ENCODE measurements around the gene NXF3.
"Not testable (repeated sequence)": the region's sequence is repeated elsewhere in the genome, so short reads cannot be mapped to it uniquely, and the experiment has no call there.

Gene NXF3

DNA sequence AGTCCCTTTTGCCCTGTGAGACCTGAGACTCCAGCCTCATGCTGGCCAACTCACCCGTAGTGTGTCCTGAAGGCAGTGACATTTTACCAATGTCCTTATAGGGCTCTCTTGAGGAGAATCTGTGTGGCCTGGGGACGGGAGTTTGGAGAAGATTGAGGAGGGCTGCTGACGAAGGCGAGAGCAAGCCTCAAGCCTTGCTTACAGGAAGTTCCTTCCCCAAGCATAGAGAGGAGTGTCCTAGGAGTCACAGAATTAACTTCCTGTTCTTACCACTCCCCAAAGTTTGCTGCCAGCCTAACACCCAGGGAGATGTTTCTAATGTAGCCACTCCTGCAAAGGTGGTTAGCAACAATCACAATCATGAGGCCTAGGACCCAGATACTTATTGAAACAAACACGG, at the start of gene NXF3:
NXF3 (minus strand) TSS at position 202 of the 400 bp plus-strand sequence; CDS start at position 82, 120 bp downstream.
- Mint-ChIP-seq H3K9me3 (no peaks in the 10 kb centered on the region), H3K27ac (no peak within 1 kb of the TSS), H3K4me1 (ENCODE audit: low read depth) (no peaks in the 10 kb centered on the region), H3K4me3 (no peak within 1 kb of the TSS), H3K36me3 (ENCODE audit: low read depth) (no peaks in the 10 kb centered on the region), H3K27me3 (no peaks in the 10 kb centered on the region)
- intact Hi-C loops (cut with micrococcal nuclease): no loop called here

DNA sequence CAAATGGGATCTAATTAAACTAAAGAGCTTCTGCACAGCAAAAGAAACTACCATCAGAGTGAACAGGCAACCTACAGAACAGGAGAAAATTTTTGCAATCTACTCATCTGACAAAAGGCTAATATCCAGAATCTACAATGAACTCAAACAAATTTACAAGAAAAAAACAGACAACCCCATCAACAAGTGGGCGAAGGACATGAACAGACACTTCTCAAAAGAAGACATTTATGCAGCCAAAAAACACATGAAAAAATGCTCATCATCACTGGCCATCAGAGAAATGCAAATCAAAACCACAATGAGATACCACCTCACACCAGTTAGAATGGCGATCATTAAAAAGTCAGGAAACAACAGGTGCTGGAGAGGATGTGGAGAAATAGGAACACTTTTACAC, 43.6 kb upstream of the NXF3 start:
- intact Hi-C loops (cut with micrococcal nuclease); H3K4me3 Mint-ChIP-seq; H3K4me1 Mint-ChIP-seq (ENCODE audit: low read depth); H3K36me3 Mint-ChIP-seq (ENCODE audit: low read depth); H3K9me3 Mint-ChIP-seq; H3K27ac Mint-ChIP-seq; H3K27me3 Mint-ChIP-seq: not testable (repeated sequence)

DNA sequence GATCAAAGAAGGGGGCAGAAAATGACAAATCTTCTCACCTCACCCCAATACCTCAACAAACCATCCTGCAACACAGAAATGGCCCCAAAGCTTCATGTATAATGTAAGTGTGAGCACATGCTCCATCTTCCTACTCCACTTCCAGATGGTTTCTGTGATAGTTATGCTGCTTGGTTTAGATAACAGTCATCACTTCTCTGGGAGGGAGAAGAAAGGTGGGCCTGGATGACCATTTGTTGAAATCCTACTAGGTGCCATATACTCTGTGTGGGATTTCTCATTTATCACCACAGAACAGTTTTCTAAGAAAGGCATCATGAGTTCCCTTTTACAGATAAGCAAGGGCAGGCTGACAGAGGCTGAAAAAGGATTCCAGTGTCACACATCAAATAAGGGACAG, 31.3 kb upstream of the NXF3 start:
- Mint-ChIP-seq H3K27ac (no peak overlapping the region), H3K9me3 (no peaks in the 10 kb centered on the region), H3K4me1 (ENCODE audit: low read depth) (no peaks in the 10 kb centered on the region), H3K4me3 (no peak overlapping the region), H3K27me3 (no peaks in the 10 kb centered on the region), H3K36me3 (ENCODE audit: low read depth) (no peaks in the 10 kb centered on the region)
- intact Hi-C loops (cut with micrococcal nuclease): no loop called here

DNA sequence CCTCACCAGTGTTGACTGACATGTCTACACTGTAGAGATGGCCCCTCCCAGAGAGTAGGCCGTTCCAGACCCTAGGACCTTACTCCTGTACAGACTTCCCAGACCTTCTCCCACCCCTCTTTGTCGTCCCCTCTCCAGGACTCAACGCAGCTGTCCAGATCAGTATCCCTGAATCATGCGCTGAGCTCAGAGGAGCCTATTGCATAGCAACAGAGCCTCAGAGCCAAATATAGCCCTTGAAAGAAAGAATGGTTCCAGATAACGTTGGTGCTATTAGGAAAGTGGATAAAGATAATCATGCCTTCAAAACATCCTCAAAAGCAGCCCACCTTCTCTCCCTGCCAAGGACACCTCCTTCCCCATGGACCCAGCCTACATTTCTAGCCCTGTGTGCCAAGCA, 27.8 kb upstream of the NXF3 start:
- no peaks in the 10 kb centered on the region for H3K36me3 Mint-ChIP-seq (ENCODE audit: low read depth)
- intact Hi-C loops (cut with micrococcal nuclease): no loop called here
- H3K27ac Mint-ChIP-seq: no peak overlapping the region

GRCh38 chrX:103116970-103117369, 24.0 kb upstream of the NXF3 start:
- H3K4me1 Mint-ChIP-seq (ENCODE audit: low read depth); H3K9me3 Mint-ChIP-seq; H3K27ac Mint-ChIP-seq; H3K27me3 Mint-ChIP-seq; H3K4me3 Mint-ChIP-seq; intact Hi-C loops (cut with micrococcal nuclease); H3K36me3 Mint-ChIP-seq (ENCODE audit: low read depth): not testable (repeated sequence)

More for the DNA sequence above, 27.8 kb upstream of the NXF3 start:
- Mint-ChIP-seq H3K4me3 (no peak overlapping the region), H3K4me1 (ENCODE audit: low read depth) (no peaks in the 10 kb centered on the region), H3K9me3 (no peaks in the 10 kb centered on the region), H3K27me3 (no peaks in the 10 kb centered on the region)

- intact Hi-C loops (cut with micrococcal nuclease); H3K36me3 Mint-ChIP-seq (ENCODE audit: low read depth); H3K4me3 Mint-ChIP-seq; H3K4me1 Mint-ChIP-seq (ENCODE audit: low read depth); H3K27me3 Mint-ChIP-seq; H3K27ac Mint-ChIP-seq: not testable (repeated sequence)
- H3K9me3 Mint-ChIP-seq: peaks cover 22% of the 10 kb centered on the region
Measured at GRCh38 chrX:103109497-103109896, 16.6 kb upstream of the NXF3 start.

GRCh38 chrX:103107836-103108235, 14.9 kb upstream of the NXF3 start:
- H3K4me3 Mint-ChIP-seq: no peak overlapping the region
- H3K9me3 Mint-ChIP-seq: peaks cover 22% of the 10 kb centered on the region
- no peaks in the 10 kb centered on the region for H3K27me3 Mint-ChIP-seq
- intact Hi-C loops (cut with micrococcal nuclease): no loop called here
- H3K27ac Mint-ChIP-seq: no peak overlapping the region
- H3K4me1 Mint-ChIP-seq (ENCODE audit: low read depth): no peaks in the 10 kb centered on the region
- H3K36me3 Mint-ChIP-seq (ENCODE audit: low read depth): no peaks in the 10 kb centered on the region

DNA sequence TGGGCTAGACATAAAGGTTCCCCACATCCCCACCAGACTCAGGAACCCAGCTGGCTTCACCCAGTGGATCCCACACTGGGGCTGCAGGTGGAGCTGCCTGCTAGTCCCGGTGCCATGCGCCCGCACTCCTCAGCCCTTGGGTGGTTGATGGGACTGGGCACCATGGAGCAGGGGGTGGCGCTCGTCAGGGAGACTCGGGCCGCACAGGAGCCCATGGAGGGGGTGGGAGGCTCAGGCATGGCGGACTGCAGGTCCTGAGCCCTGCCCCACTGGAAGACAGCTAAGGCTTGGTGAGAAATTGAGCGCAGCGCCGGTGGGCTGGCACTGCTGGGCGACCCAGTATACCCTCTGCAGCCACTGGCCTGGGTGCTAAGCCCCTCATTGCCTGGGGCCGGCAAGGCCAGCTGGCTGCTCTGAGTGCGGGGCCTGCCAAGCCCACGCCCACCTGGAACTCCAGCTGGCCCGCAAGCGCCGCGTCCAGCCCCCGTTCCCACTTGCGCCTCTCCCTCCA, 14.3 kb upstream of the NXF3 start:
- H3K9me3 Mint-ChIP-seq: peaks cover 22% of the 10 kb centered on the region
- not testable (repeated sequence) for H3K4me3 Mint-ChIP-seq; H3K4me1 Mint-ChIP-seq (ENCODE audit: low read depth)

DNA sequence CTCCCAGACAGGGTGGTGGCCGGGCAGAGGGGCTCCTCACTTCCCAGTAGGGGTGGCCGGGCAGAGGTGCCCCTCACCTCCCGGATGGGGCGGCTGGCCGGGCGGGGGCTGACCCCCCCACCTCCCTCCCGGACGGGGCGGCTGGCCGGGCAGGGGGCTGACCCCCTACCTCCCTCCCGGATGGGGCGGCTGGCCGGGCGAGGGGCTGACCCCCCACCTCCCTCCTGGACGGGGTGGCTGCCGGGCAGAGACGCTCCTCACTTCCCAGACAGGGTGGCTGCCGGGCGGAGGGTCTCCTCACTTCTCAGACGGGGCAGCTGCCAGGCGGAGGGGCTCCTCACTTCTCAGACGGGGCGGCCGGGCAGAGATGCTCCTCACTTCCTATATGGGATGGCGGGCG, 11.4 kb upstream of the NXF3 start:
- H3K4me1 Mint-ChIP-seq (ENCODE audit: low read depth); H3K4me3 Mint-ChIP-seq; H3K27ac Mint-ChIP-seq; H3K27me3 Mint-ChIP-seq; intact Hi-C loops (cut with micrococcal nuclease); H3K36me3 Mint-ChIP-seq (ENCODE audit: low read depth): not testable (repeated sequence)
- peaks cover 15% of the 10 kb centered on the region for H3K9me3 Mint-ChIP-seq

More for the DNA sequence above, 14.3 kb upstream of the NXF3 start:
- intact Hi-C loops (cut with micrococcal nuclease); H3K36me3 Mint-ChIP-seq (ENCODE audit: low read depth); H3K27me3 Mint-ChIP-seq; H3K27ac Mint-ChIP-seq: not testable (repeated sequence)

GRCh38 chrX:103103866-103104265, 10.9 kb upstream of the NXF3 start:
- H3K27me3 Mint-ChIP-seq; intact Hi-C loops (cut with micrococcal nuclease); H3K27ac Mint-ChIP-seq; H3K4me1 Mint-ChIP-seq (ENCODE audit: low read depth); H3K4me3 Mint-ChIP-seq; H3K36me3 Mint-ChIP-seq (ENCODE audit: low read depth): not testable (repeated sequence)
- peaks cover 10% of the 10 kb centered on the region for H3K9me3 Mint-ChIP-seq

DNA sequence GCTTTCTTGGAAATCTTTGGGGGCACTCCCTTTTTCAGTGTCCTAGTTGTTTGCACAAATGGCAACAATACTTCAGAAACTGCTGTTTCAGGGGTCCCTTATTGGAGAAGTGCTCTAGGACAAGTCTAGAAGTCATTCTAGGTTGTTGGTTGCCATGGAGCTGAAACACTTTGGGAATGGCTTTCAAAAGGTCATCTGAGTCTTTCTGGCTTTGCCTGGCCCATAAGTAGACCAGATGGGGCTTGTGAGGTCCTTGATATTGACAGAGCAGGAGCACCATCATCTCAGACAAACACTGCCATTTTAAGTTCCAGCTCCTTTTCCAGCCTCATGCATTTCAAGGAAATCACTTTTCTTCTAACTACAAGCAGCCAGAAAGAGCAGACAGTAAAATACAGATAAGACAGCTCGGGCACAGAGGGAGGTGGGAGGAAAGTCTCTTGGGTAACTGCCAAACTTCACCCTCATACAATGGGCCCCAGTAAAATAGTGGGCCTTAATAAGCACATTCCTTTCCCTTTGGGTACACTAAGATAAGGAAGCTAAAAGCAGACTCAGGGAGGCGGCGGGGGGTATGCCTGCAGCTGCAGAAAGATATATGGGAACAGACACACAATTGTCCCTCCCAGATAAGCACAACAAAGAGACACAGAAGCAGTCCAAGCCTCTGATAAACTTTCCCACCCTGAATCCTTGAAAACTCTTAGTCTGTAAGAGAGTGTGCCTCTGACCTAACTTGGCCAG, 8.5 kb upstream of the NXF3 start:
- no peak overlapping the region for H3K4me3 Mint-ChIP-seq
- no peaks in the 10 kb centered on the region for H3K27me3 Mint-ChIP-seq
- H3K36me3 Mint-ChIP-seq (ENCODE audit: low read depth): no peaks in the 10 kb centered on the region
- no peak overlapping the region for H3K27ac Mint-ChIP-seq
- H3K4me1 Mint-ChIP-seq (ENCODE audit: low read depth): no peaks in the 10 kb centered on the region
- intact Hi-C loops (cut with micrococcal nuclease): no loop called here
- no peaks in the 10 kb centered on the region for H3K9me3 Mint-ChIP-seq

GRCh38 chrX:103100484-103100883, 7.5 kb upstream of the NXF3 start:
- no peaks in the 10 kb centered on the region for H3K36me3 Mint-ChIP-seq (ENCODE audit: low read depth)
- H3K27ac Mint-ChIP-seq: no peak overlapping the region
- no peaks in the 10 kb centered on the region for H3K9me3 Mint-ChIP-seq

DNA sequence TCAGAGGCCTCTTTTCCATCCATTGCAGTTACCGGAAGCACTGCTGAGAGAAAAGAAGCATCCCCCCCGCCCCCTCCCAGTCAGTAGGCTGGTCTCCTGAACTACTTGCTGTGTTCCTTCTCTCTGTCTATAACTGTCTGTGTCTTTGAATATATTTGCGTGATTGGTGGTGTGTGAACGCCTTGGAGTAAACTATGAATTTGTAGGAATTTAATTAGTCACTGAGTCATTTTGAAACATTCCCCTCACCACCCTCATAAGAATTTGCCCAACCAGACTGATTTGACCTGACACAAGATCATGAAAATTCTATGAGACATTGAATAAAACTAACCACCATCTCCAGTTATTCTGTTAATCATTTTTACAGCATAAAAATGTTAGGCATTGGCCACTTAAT, 6.7 kb upstream of the NXF3 start:
- H3K9me3 Mint-ChIP-seq: no peaks in the 10 kb centered on the region
- no peak overlapping the region for H3K4me3 Mint-ChIP-seq
- no peak overlapping the region for H3K27ac Mint-ChIP-seq
- no peaks in the 10 kb centered on the region for H3K4me1 Mint-ChIP-seq (ENCODE audit: low read depth)
- no peaks in the 10 kb centered on the region for H3K36me3 Mint-ChIP-seq (ENCODE audit: low read depth)
- H3K27me3 Mint-ChIP-seq: no peaks in the 10 kb centered on the region
- intact Hi-C loops (cut with micrococcal nuclease): no loop called here

More at GRCh38 chrX:103100484-103100883, 7.5 kb upstream of the NXF3 start:
- intact Hi-C loops (cut with micrococcal nuclease): no loop called here
- Mint-ChIP-seq H3K4me3 (no peak overlapping the region), H3K4me1 (ENCODE audit: low read depth) (no peaks in the 10 kb centered on the region), H3K27me3 (no peaks in the 10 kb centered on the region)

- Mint-ChIP-seq H3K27me3 (no peaks in the 10 kb centered on the region), H3K36me3 (ENCODE audit: low read depth) (no peaks in the 10 kb centered on the region), H3K27ac (no peak overlapping the region), H3K4me1 (ENCODE audit: low read depth) (no peaks in the 10 kb centered on the region), H3K9me3 (no peaks in the 10 kb centered on the region), H3K4me3 (no peak overlapping the region)
- intact Hi-C loops (cut with micrococcal nuclease): no loop called here
Measured at GRCh38 chrX:103098488-103098887, 5.5 kb upstream of the NXF3 start.

DNA sequence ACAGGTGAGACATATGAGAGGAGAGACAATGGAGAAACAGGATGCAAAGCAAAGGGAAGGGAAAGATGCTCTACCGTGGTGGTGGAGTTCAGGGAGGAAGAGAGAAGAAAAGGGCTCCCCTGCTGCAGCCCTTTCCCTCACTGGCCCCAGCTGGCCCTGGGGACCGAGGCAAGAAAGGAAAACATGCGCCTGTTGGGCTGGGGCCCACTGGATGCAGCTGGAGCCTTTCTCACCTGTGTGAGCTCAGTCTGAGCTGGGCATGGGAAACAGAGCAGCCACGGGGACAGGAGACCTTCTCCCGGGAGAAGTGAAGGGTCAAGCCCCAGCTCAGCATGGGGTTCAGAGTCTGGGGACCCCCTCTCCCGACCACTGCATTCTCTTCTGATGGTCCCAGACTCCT, 11.9 kb downstream of the NXF3 start:
- peaks cover 5% of the 10 kb centered on the region for H3K4me1 Mint-ChIP-seq (ENCODE audit: low read depth)
- H3K9me3 Mint-ChIP-seq: no peaks in the 10 kb centered on the region
- H3K36me3 Mint-ChIP-seq (ENCODE audit: low read depth): no peaks in the 10 kb centered on the region
- H3K4me3 Mint-ChIP-seq: no peak overlapping the region
- H3K27me3 Mint-ChIP-seq: no peaks in the 10 kb centered on the region
- intact Hi-C loops (cut with micrococcal nuclease): no loop called here
- no peak overlapping the region for H3K27ac Mint-ChIP-seq

All from dendritic cell treated with granulocyte-macrophage colony-stimulating factor and Interleukin-4, amounts not matched to agents 40 ng/mL and 50 ng/mL, for 4 days (primary cell).